H9 (cell line): Measurements from ENCODE around the gene SH3TC1. TPM values are rescaled to one million over a fixed set of nuclear protein-coding genes. Genes with fewer than 3 reads are reported as not detected.

Source experiments
- DNase-seq: peaks from one replicate; pipeline ENCODE4 v3.0.0-alpha.2; 2017
- H2AFZ ChIP-seq: one replicate; pipeline ENCODE4 v1.6.1; 2013; ENCODE audit warnings: mild to moderate bottlenecking, low read length, control low read depth, moderate library complexity
- H2AK5ac ChIP-seq: 2 replicates; pipeline ENCODE4 v1.6.1; 2013; ENCODE audit warnings: low read length, control low read depth, mixed read lengths; ENCODE audit not compliant: insufficient read length
- H2BK120ac ChIP-seq: one replicate; pipeline ENCODE4 v1.6.1; 2013; ENCODE audit warnings: low read depth, mild to moderate bottlenecking, low read length, control low read depth, inconsistent platforms; ENCODE audit not compliant: poor library complexity, severe bottlenecking
- H2BK12ac ChIP-seq: 2 replicates; pipeline ENCODE4 v1.6.1; 2013; ENCODE audit warnings: low read length, control low read depth, mixed read lengths, low read depth; ENCODE audit not compliant: insufficient read length
- H2BK15ac ChIP-seq: 2 replicates; pipeline ENCODE4 v1.6.1; 2013; ENCODE audit warnings: low read depth, low read length, control low read depth
- H2BK20ac ChIP-seq: one replicate; pipeline ENCODE4 v1.6.1; 2013; ENCODE audit warnings: low read depth, mild to moderate bottlenecking, low read length, control low read depth, inconsistent platforms; ENCODE audit not compliant: poor library complexity, severe bottlenecking
- H2BK5ac ChIP-seq: 2 replicates; pipeline ENCODE4 v1.6.1; 2013; ENCODE audit warnings: low read length, control low read depth, mixed read lengths; ENCODE audit not compliant: insufficient read length
- H3K14ac ChIP-seq: 2 replicates; pipeline ENCODE4 v1.6.1; 2013; ENCODE audit warnings: low read length, control low read depth; ENCODE audit not compliant: insufficient read depth
- H3K18ac ChIP-seq: 2 replicates; pipeline ENCODE4 v1.6.1; 2013; ENCODE audit warnings: low read depth, mild to moderate bottlenecking, mixed read lengths, low read length, control low read depth; ENCODE audit not compliant: insufficient read length
- H3K23ac ChIP-seq: 2 replicates; pipeline ENCODE4 v1.6.1; 2013; ENCODE audit warnings: low read length, control low read depth, mixed read lengths, low read depth; ENCODE audit not compliant: insufficient read length
- H3K23me2 ChIP-seq: 2 replicates; pipeline ENCODE4 v1.6.1; 2013; ENCODE audit warnings: low read depth, mild to moderate bottlenecking, mixed read lengths, low read length, control low read depth; ENCODE audit not compliant: insufficient read length, poor library complexity, severe bottlenecking
- H3K27ac ChIP-seq: 2 replicates; pipeline ENCODE4 v1.5.1; 2013; ENCODE audit warnings: low read length, control low read depth, mixed read lengths, low read depth; ENCODE audit not compliant: insufficient read length
- H3K27me3 ChIP-seq: 2 replicates; pipeline ENCODE4 v1.6.1; 2013; ENCODE audit warnings: low read length, control low read depth, inconsistent platforms; ENCODE audit not compliant: insufficient read depth
- H3K4ac ChIP-seq: 2 replicates; pipeline ENCODE4 v1.6.1; 2013; ENCODE audit warnings: low read depth, mild to moderate bottlenecking, control low read depth, inconsistent platforms, low read length, moderate library complexity
- H3K4me1 ChIP-seq: 2 replicates; pipeline ENCODE4 v1.6.1; 2013; ENCODE audit warnings: low read length, control low read depth, inconsistent platforms; ENCODE audit not compliant: insufficient read depth
- H3K4me2 ChIP-seq: 2 replicates; pipeline ENCODE4 v1.6.1; 2013; ENCODE audit warnings: low read length, control low read depth, mixed read lengths; ENCODE audit not compliant: insufficient read length, insufficient read depth
- H3K56ac ChIP-seq: 2 replicates; pipeline ENCODE4 v1.6.1; 2013; ENCODE audit warnings: low read depth, mild to moderate bottlenecking, mixed read lengths, low read length, control low read depth; ENCODE audit not compliant: insufficient read length
- H3K79me1 ChIP-seq: 2 replicates; pipeline ENCODE4 v1.6.1; 2013; ENCODE audit warnings: low read depth, mild to moderate bottlenecking, moderate library complexity, low read length, control low read depth, inconsistent platforms; ENCODE audit not compliant: insufficient read depth, poor library complexity, severe bottlenecking
- H3K79me2 ChIP-seq: 2 replicates; pipeline ENCODE4 v1.6.1; 2013; ENCODE audit warnings: low read length, control low read depth, inconsistent platforms; ENCODE audit not compliant: insufficient read depth
- H3K9ac ChIP-seq: 2 replicates; pipeline ENCODE4 v1.6.1; 2013; ENCODE audit warnings: low read length, control low read depth, mixed read lengths; ENCODE audit not compliant: insufficient read length; ENCODE audit errors: extremely low read depth
- H3K9me3 ChIP-seq: one replicate; pipeline ENCODE4 v1.6.1; 2013; ENCODE audit warnings: low read depth, low read length, inconsistent platforms; ENCODE audit not compliant: control insufficient read depth
- H3T11ph ChIP-seq: one replicate; pipeline ENCODE4 v1.6.1; 2013; ENCODE audit warnings: mild to moderate bottlenecking, low read length, control low read depth, inconsistent platforms
- H4K20me1 ChIP-seq: one replicate; pipeline ENCODE4 v1.6.1; 2013; ENCODE audit not compliant: control insufficient read depth, insufficient read length, insufficient read depth
- H4K5ac ChIP-seq: 2 replicates; pipeline ENCODE4 v1.6.1; 2013; ENCODE audit warnings: low read depth, mild to moderate bottlenecking, mixed read lengths, low read length, control low read depth; ENCODE audit not compliant: insufficient read length
- H4K8ac ChIP-seq: replicated peaks from 2 replicates; pipeline ENCODE4 v1.6.1; 2013; ENCODE audit warnings: low read length, control low read depth, mixed read lengths, low read depth; ENCODE audit not compliant: insufficient read length
- H4K91ac ChIP-seq: 2 replicates; pipeline ENCODE4 v1.6.1; 2013; ENCODE audit warnings: low read depth, mild to moderate bottlenecking, moderate library complexity, mixed read lengths, low read length, control low read depth; ENCODE audit not compliant: insufficient read length
- H3K27ac Mint-ChIP-seq, 3 experiments: 2 replicates in 2 of 3; 3 replicates in 1 of 3; pipeline ENCODE4 v1.8.0; 2020 to 2021; ENCODE audit warnings: mixed read lengths in 3 of 3, mild to moderate bottlenecking in 1 of 3, moderate library complexity in 1 of 3
- H3K27me3 Mint-ChIP-seq: 2 replicates; pipeline ENCODE4 v1.8.0; 2021; ENCODE audit warnings: low read depth, mild to moderate bottlenecking, moderate library complexity, mixed read lengths
- H3K36me3 Mint-ChIP-seq, 3 experiments: 2 replicates in 2 of 3; 3 replicates in 1 of 3; pipeline ENCODE4 v1.8.0; 2020 to 2021; ENCODE audit warnings: low read depth in 3 of 3, mixed read lengths in 3 of 3; ENCODE audit not compliant: insufficient read depth in 1 of 3
- H3K4me1 Mint-ChIP-seq, 2 experiments: 2 replicates each; pipeline ENCODE4 v1.8.0; 2020; ENCODE audit warnings: mixed read lengths in 2 of 2
- H3K4me3 Mint-ChIP-seq, 2 experiments: 2 replicates in 1 of 2; 3 replicates in 1 of 2; pipeline ENCODE4 v1.8.0; 2020 to 2021; ENCODE audit warnings: mild to moderate bottlenecking in 2 of 2, mixed read lengths in 2 of 2, moderate library complexity in 1 of 2
- H3K9me3 Mint-ChIP-seq, 2 experiments: 2 replicates in 1 of 2; 3 replicates in 1 of 2; pipeline ENCODE4 v1.8.0; 2020; ENCODE audit warnings: mild to moderate bottlenecking in 2 of 2, mixed read lengths in 2 of 2, moderate library complexity in 1 of 2
- CTCF ChIP-seq: fragments of 200-600 bp; sonication (generic); conservative IDR thresholded peaks from 3 replicates; pipeline ENCODE4 v1.8.0; 2021; ENCODE audit warnings: antibody characterized with exemption, mild to moderate bottlenecking
- WGBS: extraction: QIAGEN DNeasy Blood & Tissue Kit; methylation state at CpG from one replicate; pipeline ENCODE4 v1.1.7; 2013; ENCODE audit warnings: missing lambda C conversion rate, low lambda C conversion rate, mixed read lengths; ENCODE audit not compliant: insufficient read length; ENCODE audit errors: extremely low coverage; 5-methylcytosine and 5-hydroxymethylcytosine counted together
- total RNA-seq: library from RNA; stranded (reverse); gene quantifications from 2 replicates; pipeline ENCODE4 v1.2.1, GENCODE V29; 2021

Gene SH3TC1
- total RNA-seq, 1 experiment from 2014 or later, result 0.74 TPM

GRCh38 chr4:8244001-8244757 is 45.1 kb downstream of the SH3TC1 start:
- no peak overlapping the region for H3K27ac ChIP-seq
- no peak overlapping the region for H2BK120ac ChIP-seq
- no peaks in the 10 kb centered on the region for H3K79me1 ChIP-seq
- no peak overlapping the region for H2BK20ac ChIP-seq
- no peaks in the 10 kb centered on the region for H3K79me2 ChIP-seq
- no peak overlapping the region for H3K9ac ChIP-seq
- Mint-ChIP-seq H3K27ac (no peak overlapping the region), H3K9me3 (no peaks in the 10 kb centered on the region), H3K27me3 (peaks cover 7% of the 10 kb centered on the region), H3K4me1 (peaks cover 0 to 9% of the 10 kb centered on the region in 2 experiments; a peak in 2 of 4 replicates), H3K36me3 (no peaks in the 10 kb centered on the region), H3K4me3 (no peak overlapping the region)
- no peak overlapping the region for H4K8ac ChIP-seq
- no peak overlapping the region for H3T11ph ChIP-seq
- TF ChIP-seq CTCF, result no peak
- H2BK15ac ChIP-seq, result no peak overlapping the region
- no CpG with 5 or more reads among the region's 18 CpGs for WGBS
- no peak overlapping the region for H4K5ac ChIP-seq
- no peak overlapping the region for H2AFZ ChIP-seq
- H4K91ac ChIP-seq, result no peak overlapping the region
- H3K27me3 ChIP-seq, result no peaks in the 10 kb centered on the region
- H2BK12ac ChIP-seq, result no peak overlapping the region
- H3K4me1 ChIP-seq, result no peaks in the 10 kb centered on the region
- no peak overlapping the region for H2AK5ac ChIP-seq
- no peak overlapping the region for H3K23ac ChIP-seq
- H3K18ac ChIP-seq, result no peak overlapping the region
- no peak overlapping the region for H2BK5ac ChIP-seq
- H3K23me2 ChIP-seq, result no peaks in the 10 kb centered on the region
- no peak overlapping the region for H3K56ac ChIP-seq
- DNase-seq, result no peak
- H3K4me2 ChIP-seq, result no peak overlapping the region
- no peaks in the 10 kb centered on the region for H4K20me1 ChIP-seq
- H3K14ac ChIP-seq, result no peak overlapping the region; the same call in 1 of the 2 replicates
- no peak overlapping the region for H3K4ac ChIP-seq
- no peaks in the 10 kb centered on the region for H3K9me3 ChIP-seq
